GM15510 (cell line): ENCODE data around the gene SET.

Experiments used
- POLR2A ChIP-seq: IDR thresholded peaks from 3 replicates; pipeline ENCODE4 v1.6.1; 2011; ENCODE audit warnings: borderline replicate concordance; ENCODE audit not compliant: insufficient read length; ENCODE audit errors: extremely low read depth

Gene SET

DNA sequence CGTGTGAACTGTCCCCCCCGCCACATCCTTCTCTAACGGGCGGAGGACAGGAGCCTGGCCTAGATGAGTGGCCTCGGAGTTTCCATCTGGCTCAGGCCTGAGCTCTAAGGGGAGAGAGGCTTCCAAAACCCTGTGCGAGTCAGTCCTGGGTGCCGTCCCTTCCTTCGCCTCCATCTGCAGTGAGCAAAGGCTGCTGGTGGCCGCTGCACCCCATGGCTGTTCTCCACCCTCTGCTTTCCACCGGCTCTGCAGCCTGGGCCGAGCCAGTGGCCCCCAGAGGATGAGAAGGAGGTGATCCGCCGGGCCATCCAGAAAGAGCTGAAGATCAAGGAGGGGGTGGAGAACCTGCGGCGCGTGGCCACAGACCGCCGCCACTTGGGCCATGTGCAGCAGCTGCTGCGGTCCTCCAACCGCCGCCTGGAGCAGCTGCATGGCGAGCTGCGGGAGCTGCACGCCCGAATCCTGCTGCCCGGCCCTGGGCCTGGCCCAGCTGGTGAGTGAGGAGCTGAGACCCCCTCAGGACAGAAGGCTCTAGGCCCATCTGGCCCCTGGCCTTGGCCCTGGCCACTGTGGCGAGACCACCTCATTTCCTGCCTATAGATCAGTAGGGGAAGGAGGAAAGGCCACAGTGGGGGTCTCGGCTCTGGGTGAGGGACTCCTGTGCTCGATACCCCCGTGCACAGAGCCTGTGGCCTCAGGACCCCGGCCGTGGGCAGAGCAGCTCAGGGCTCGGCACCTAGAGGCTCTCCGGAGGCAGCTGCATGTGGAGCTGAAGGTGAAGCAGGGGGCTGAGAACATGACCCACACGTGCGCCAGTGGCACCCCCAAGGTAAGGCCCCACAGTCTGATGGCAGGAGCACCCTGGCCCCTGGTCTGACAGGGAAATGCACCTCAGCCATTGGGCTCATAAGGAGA lies 16.3 kb downstream of the SET start:
- no peak for TF ChIP-seq POLR2A

DNA sequence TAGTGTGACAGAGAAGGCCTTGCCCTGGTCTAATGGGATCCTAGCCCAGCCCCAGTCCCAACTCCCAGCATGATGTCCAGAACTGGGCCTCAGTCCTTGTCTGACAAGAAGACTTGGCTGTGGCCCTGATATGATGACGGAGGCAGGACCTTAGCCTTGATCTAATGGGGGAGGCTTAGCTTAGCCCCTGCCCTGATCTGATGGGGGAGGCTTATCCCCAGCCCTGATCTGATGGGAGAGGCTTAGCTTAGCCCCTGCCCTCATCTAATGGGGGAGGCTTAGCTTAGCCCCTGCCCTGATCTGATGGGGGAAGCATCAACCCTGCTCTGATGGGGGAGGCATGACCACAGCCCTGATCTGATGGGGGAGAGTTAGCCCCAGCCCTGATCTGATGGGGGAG lies 17.0 kb downstream of the SET start:
- no peak for TF ChIP-seq POLR2A

DNA sequence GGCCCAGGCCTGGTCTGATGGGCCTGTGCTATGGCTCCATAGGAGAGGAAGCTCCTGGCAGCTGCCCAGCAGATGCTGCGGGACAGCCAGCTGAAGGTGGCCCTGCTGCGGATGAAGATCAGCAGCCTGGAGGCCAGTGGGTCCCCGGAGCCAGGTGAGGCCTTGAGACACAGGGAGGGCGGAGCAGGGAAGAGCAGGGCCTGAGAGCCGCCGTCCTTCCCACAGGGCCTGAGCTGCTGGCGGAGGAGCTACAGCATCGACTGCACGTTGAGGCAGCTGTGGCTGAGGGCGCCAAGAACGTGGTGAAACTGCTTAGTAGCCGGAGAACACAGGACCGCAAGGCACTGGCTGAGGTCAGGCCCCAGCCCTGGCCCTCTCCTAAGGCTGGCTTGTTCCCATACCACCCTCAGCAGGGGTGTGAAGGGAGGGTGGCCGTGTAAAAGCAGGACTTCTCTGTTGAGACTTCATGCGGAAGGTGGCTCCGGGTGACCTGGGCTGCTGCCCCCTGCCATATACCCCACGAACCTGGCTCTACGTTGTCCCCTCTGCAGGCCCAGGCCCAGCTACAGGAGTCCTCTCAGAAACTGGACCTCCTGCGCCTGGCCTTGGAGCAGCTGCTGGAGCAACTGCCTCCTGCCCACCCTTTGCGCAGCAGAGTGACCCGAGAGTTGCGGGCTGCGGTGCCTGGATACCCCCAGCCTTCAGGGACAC lies 17.8 kb downstream of the SET start:
- no peak for TF ChIP-seq POLR2A

DNA sequence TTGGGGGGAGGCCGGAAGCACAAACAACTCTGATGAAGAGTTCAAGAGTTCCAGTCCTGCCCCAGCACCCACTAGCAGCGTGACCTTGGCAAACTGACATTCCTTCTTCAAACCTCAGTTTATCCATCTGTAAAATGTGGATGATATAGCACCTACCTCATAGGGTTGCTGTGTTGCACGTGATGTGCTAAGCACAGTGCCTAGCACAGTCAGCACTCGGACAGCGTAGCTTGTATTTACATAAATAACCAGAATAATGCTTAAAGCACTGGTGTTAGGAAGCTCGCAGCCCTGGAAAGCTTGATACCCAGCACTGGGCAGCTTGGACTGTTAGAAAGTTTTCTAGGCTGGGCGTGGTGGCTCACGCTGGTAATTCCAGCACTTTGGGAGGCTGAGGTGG lies 18.4 kb downstream of the SET start:
- no peak for TF ChIP-seq POLR2A

DNA sequence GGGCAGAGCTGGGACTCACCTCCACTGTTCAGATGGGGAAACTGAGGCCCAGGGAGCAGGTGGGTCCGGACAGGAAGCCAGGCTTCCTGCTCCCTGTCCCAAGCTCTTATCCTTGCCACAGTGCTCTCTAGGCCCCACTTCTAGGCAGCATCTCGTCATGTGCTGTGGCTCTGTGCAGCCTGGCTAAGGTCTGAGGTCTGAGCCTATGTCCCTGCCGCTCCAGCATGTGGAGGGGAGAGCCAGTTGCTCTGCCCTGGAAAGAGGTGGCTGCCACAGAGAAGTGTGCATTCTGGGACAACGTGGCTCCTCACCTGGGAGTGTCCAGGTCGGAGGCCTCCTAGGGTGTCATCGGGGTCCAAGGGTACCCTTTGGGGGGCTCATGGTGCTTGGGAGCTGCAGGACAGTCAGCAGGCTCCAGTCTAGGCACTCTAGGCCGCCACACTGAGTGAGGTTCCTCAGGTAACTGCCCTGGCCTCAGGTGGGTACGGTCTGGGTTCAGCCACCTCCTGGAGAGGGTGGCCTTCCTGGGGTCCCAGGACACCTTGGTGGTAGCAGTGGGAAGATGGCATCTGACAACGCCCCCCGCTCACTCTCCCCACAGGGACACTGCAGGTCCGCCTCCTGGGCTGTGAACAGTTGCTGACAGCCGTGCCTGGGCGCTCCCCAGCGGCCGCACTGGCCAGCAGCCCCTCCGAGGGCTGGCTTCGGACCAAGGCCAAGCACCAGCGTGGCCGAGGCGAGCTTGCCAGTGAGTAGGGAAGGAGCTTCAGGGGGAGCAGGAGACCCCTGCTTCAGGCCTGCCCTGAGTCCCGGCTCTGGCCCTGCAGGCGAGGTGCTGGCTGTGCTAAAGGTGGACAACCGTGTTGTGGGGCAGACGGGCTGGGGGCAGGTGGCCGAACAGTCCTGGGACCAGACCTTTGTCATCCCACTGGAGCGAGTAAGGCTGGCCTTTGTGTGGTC lies 23.7 kb downstream of the SET start:
- no peak for TF ChIP-seq POLR2A

DNA sequence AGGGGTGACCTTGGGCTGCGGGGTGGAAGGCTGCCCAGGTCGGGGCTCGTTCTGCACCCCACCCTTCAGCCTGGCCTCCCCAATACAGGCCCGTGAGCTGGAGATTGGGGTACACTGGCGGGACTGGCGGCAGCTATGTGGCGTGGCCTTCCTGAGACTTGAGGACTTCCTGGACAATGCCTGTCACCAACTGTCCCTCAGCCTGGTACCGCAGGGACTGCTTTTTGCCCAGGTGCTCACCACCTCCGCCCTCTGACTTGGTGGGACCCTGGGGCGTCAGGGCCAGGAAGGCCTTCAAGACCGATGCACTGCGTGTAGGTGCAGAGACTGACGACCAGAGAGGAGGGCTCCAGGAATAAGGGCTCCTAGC lies 24.4 kb downstream of the SET start:
- no peak for TF ChIP-seq POLR2A

DNA sequence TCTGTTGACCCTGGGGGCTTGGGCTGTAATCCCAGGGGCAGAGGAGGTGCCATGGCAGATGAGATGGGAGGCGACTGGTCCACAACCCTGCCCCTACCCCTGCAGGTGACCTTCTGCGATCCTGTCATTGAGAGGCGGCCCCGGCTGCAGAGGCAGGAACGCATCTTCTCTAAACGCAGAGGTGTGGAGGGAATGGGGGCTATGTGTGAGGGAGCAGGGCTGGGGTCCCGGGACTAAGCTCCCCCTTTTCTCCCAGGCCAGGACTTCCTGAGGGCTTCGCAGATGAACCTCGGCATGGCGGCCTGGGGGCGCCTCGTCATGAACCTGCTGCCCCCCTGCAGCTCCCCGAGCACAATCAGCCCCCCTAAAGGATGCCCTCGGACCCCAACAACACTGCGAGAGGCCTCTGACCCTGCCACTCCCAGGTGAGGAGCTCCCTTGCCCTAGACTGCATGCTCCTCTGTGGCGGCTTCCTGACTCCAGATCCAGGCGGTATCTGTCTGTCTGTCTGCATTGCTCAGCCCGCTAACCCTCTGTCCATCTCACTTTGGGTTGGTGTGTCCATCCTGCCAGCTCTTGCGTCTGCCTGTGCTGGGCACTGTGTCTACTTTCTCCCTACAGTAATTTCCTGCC lies 25.0 kb downstream of the SET start:
- no peak for TF ChIP-seq POLR2A

DNA sequence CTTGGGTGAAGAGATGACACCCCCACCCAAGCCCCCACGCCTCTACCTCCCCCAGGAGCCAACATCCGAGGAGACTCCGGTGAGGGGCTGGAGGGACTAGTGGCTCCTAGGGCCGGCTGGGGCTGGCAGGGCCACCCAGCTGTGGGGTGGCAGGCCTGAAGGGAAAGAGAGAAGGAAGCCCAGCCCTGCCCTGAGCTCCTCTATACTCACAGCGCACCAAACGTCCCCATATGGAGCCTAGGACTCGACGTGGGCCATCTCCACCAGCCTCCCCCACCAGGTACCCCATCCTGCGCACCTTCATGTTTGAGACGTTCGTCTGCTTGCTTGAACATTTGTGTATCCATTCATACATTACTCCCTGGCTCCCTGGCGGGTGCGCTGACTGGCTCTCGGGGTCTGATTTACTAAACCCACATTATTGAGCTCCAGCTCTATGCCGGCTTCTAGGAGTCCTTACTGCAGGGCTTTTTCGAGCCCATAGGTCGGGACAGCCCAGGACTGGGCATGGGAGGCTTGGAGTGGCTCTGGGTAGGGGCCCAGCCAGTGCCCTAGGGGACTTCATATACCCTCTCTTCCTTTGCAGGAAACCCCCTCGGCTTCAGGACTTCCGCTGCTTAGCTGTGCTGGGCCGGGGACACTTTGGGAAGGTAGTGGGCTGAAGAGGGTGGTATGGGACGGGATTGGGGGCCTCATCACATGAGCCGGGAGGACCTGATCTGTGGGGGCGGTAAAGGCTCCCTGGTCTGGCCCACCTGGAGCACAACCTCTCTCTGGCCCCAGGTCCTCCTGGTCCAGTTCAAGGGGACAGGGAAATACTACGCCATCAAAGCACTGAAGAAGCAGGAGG lies 25.8 kb downstream of the SET start:
- TF ChIP-seq POLR2A: no peak

DNA sequence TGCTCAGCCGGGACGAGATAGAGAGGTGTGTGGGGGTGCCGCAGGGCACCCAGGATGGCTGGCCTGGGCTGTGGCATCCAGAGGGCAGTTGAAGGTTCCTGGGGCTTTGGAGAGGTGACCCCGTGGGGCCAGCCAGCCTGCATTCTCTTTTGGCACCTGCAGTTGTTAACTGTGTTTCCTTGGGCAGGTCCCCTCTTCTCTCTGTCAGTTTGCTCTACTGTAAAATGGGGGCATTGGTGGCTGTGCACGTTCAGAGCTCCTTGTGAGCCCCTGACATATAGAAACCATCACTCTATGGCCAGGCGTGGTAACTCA lies 26.4 kb downstream of the SET start:
- TF ChIP-seq POLR2A: no peak

DNA sequence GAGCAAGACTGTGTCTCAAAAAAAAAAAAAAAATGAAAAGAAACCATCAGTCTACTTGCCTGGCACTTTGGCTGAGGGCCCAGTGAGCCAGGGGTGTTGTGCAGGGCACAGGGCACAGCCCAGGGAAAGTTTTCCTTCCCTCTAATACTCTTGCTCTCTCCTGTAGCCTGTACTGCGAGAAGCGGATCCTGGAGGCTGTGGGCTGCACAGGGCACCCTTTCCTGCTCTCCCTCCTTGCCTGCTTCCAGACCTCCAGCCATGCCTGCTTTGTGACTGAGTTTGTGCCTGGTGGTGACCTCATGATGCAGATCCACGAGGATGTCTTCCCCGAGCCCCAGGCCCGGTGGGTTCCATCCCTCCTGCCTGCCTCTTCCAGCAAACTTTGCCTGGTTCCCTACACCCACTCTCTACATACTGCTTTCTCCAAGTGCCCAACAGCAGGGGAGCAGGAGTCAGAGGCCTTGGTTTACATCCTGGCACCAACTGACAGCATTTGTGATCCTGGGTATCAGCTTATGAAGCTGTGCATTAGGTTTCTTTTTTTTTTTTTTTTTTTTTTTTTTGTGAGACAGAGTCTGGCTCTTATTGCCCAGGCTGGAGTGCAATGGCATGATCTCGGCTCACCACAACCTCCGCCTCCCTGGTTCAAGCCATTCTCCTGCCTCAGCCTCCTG lies 27.7 kb downstream of the SET start:
- no peak for TF ChIP-seq POLR2A

DNA sequence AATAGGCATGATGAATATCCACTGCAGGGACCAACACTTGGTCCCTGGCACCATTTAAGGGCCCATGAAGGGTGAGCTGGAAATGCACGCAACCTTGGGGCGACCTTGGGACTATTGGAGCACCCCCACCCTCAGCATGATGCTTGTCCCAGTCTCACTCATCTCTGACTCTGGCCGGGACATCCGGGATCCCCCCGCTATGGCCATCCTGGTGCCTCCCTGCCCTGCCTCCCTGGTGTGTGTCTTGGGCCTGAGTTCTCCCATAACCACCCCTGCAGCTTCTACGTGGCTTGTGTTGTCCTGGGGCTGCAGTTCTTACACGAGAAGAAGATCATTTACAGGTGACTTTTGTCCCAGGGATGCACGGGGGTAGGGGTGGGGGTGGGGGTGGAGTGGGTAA lies 29.0 kb downstream of the SET start:
- TF ChIP-seq POLR2A: peak; percentile 15

DNA sequence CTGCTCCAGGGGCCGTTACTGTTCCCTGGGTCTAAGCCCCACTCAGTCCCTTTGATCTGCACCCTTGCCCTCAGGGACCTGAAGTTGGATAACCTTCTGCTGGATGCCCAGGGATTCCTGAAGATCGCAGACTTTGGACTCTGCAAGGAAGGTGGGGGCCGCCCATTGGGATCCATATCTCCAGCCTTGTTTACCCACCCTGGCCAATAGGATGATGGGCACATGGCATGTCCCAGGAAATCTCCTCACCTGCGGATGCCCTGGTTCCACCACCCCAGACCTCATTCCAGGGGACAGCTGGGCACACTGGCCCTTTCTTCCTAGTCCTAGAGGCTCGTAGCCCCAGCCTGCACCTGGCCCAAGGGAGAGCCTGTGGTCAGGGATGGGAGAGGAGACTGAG lies 29.5 kb downstream of the SET start:
- no peak for TF ChIP-seq POLR2A

DNA sequence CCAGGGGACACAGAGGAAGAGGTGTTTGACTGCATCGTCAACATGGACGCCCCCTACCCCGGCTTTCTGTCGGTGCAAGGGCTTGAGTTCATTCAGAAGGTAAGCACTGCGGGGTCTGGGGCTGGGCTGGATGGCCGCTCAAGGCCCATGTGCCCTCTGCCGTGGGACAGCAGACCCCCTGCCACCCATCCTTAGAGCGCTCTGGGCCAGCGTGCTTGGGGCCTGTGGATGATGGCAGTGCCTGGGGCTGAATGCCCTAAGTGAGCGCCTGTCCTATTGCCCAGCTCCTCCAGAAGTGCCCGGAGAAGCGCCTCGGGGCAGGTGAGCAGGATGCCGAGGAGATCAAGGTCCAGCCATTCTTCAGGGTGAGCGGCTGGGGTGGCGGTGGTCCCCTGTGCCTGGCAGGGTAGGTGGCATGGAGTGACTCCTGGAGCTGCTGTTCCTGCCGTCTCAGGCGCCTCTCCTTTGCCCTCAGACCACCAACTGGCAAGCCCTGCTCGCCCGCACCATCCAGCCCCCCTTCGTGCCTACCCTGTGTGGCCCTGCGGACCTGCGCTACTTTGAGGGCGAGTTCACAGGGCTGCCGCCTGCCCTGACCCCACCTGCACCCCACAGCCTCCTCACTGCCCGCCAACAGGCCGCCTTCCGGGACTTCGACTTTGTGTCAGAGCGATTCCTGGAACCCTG lies 31.0 kb downstream of the SET start:
- TF ChIP-seq POLR2A: no peak

DNA sequence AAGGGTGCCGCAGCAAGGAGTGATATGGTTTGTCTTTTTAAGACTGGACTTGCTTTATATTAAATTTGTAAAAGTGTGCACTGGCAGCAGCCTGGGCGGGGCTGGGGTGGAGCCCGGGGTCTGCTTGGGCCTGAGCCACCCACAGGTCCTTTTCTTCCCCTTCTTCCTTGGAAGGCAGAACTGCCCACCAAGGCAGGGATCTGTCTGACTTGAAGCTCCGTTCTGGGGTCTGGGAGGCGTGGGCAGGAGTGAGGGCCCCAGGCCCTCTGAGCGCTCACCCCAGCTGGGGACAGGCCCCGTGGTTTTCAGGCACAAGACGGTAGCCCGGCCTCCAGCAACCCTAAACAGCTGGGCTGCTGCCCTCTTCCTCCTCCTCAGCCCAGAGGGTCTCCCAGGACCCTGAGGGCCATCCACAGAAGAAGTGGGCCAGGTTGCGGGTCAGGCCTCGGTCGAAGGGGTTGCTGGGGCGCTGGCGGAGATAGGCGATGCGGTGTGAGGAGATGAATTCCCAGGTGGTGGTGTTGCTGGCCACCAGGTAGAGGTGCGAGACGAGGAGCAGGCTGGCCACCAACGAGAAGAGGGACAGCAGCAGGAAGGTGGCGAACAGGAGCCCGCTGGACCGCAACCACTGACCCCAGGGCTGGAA lies 31.9 kb downstream of the SET start:
- no peak for TF ChIP-seq POLR2A
